ENCODE results near the gene ZHX3.
A peak's percentile ranks its signal among the peaks of the same experiment; 100 is the strongest.

The ZHX3 gene

DNA sequence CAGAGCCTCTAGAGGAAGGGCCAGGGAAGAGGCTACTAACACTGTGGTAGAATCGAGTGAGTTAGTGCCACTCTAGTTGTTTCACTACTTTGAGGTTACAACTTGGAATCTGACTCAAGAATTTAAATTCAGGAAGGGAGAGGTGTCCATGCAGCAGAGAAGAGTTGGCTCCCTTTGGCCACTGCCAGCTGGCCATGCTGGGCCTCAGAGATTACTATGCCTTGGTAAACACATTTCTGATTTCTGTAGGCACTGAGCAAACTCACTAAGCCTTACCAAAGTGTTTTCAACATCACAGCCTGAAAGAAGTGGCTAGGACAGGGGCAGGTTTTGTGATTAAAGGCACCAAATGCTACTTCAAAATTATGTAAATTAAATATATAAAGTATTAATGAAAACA, 61.9 kb downstream of the ZHX3 start:
- TF ChIP-seq, protein P1, sequence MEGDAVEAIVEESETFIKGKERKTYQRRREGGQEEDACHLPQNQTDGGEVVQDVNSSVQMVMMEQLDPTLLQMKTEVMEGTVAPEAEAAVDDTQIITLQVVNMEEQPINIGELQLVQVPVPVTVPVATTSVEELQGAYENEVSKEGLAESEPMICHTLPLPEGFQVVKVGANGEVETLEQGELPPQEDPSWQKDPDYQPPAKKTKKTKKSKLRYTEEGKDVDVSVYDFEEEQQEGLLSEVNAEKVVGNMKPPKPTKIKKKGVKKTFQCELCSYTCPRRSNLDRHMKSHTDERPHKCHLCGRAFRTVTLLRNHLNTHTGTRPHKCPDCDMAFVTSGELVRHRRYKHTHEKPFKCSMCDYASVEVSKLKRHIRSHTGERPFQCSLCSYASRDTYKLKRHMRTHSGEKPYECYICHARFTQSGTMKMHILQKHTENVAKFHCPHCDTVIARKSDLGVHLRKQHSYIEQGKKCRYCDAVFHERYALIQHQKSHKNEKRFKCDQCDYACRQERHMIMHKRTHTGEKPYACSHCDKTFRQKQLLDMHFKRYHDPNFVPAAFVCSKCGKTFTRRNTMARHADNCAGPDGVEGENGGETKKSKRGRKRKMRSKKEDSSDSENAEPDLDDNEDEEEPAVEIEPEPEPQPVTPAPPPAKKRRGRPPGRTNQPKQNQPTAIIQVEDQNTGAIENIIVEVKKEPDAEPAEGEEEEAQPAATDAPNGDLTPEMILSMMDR (conservative IDR thresholded peaks at IDR 0.05; ENCODE audit: low read depth) = no peak
- POLR2A ChIA-PET (ENCODE audit: low non-redundant PET) = no interaction called here
- no peak for DNase-seq (ENCODE audit: low spot score)
- H3K27ac ChIP-seq = no peak overlapping the region
- CTCF ChIA-PET = interaction anchor here (0.5 to 0.7 kb wide), 2 partner anchors 377 to 424 kb away, joined by 3 read pairs; no protein-coding TSS in a partner anchor

DNA sequence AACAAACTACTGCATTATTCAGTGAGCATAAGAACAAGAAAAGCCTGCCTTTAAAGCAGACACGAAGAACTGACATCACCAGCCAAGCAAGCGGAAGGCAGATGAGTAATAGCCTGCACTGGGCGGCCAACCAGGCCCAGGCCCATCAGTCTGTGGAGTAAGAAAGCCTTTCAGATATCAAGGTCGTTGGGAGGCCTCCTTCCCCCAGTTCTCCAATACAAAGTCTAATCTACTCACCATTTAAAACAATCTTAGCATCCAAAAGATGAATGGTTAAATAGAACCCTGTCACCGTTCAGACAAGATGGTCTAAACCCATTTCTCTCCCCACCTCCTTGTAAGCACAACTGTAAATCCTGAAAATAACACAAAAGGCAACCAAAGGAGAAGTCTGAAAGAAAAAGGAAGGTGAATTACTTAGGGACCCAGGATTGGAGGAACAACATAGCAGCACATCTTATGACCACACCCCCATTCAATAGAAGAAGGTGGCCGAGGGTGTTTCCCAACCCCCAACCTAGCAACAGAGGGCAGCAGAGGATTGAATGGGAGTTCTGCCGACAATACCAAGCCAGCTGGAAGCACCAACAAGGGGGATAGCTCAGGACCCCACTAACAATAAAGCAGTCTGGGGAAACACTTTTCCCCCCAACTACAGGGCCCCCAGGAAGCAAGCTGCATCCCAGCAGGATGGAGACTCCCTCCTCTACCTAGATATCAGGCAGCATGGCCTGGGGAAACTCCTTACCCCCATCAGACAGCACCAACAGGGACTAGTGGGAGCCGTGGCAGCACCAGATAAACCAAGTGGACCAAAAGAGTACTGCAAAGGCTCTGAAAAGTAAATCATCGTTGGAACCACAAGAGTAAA, 67.9 kb downstream of the ZHX3 start:
- ChIA-PET POLR2A (ENCODE audit: low non-redundant PET) (no interaction called here), CTCF (interaction anchor here (0.6 to 1.3 kb wide), 7 partner anchors 8 to 652 kb away, joined by 3 to 6 read pairs (median 3); no protein-coding TSS in a partner anchor)
- TF ChIP-seq, protein P1 (conservative IDR thresholded peaks at IDR 0.05; ENCODE audit: low read depth) = no peak; the same call in 1 of the 2 replicates
- H3K27ac ChIP-seq = peak overlapping the region; percentile 98
- peak; percentile 92 for DNase-seq (ENCODE audit: low spot score)

DNA sequence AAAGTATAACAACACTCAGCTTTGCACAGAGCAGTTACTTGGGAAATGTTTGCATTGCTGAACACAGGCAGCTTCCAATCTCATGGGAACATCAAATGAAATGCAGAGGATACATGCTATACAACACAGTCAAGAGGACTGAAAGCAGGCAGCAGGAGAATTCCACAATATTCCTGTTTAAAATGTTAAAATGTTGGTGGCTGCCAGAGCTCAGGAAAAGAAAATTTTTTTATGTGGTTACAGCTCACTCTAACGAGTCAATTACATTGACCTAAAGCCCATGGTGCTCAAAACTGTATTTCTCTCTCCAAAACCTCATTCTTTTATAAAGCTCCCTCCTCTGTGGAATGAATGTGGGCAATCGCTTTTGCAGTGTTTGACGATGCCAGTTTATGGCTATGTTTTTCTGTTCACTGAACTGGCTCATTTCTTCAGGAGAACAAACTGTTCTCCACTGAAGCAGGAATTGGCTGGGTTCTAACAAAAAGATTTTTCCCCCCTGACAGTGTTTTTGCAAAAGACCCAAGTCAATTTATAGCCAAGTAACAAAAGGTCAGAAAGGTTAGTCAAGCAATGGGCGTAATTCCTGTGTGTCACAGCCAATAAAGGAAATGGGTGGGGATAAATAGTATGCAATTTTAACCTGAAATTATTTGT, 69.0 kb downstream of the ZHX3 start:
- ChIA-PET POLR2A (ENCODE audit: low non-redundant PET) (interaction anchor here (0.7 kb wide), 1 partner anchor 91 kb away, joined by 3 read pairs; no protein-coding TSS in a partner anchor), CTCF (interaction anchor here (0.5 to 1.3 kb wide), 4 partner anchors 17 to 163 kb away, joined by 3 to 4 read pairs (median 3); no protein-coding TSS in a partner anchor)
- TF ChIP-seq, protein P1 (conservative IDR thresholded peaks at IDR 0.05; ENCODE audit: low read depth) = no peak
- H3K27ac ChIP-seq = peak overlapping the region; percentile 90
- peak; percentile 53 for DNase-seq (ENCODE audit: low spot score)

DNA sequence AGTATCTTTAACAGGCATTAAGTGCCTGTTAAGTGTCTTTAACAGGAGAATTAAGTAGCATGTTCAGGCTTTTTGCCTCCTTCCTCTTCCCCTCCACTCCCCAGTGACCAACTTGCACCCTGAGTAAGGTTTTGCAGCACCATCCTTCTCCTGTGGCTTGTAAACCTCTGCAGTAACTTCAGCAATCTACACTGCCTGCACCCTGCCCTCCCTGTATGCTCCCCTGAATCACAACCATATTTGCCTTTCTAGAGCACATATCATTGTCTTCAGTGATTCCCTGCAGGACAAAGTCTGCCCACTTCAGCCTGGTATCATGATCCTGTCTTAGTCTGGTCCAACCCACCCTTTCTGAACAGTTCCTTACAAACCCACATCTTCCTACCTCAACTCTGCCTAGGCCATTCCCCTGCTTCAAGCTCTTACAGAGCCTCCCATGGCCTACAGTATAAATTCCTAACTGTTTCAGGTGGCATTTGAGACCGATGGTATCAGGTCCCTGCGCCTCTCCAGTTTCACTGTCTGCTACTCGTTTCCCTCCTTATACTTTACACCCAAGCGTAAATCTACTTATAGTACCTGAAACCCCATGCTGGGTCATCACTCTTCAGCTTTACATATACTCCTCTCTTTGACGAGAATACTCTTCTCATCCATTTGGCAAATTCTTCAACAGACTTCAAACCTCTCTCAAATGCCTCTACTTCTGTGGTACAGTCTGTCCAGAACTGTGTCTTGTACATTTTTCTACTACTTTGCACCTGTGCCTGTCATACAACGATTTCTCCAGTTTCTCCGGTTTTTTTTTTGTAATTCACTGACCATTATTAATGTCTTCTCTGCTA, 69.8 kb downstream of the ZHX3 start:
- peak overlapping the region; percentile 90 for H3K27ac ChIP-seq
- TF ChIP-seq, protein P1 (conservative IDR thresholded peaks at IDR 0.05; ENCODE audit: low read depth) = no peak
- no peak for DNase-seq (ENCODE audit: low spot score)
- CTCF ChIA-PET = interaction anchor here (0.5 to 1.3 kb wide), 6 partner anchors 16 to 528 kb away, joined by 3 to 6 read pairs (median 3); no protein-coding TSS in a partner anchor
- POLR2A ChIA-PET (ENCODE audit: low non-redundant PET) = interaction anchor here (0.7 kb wide), 1 partner anchor 92 kb away, joined by 3 read pairs; no protein-coding TSS in a partner anchor

DNA sequence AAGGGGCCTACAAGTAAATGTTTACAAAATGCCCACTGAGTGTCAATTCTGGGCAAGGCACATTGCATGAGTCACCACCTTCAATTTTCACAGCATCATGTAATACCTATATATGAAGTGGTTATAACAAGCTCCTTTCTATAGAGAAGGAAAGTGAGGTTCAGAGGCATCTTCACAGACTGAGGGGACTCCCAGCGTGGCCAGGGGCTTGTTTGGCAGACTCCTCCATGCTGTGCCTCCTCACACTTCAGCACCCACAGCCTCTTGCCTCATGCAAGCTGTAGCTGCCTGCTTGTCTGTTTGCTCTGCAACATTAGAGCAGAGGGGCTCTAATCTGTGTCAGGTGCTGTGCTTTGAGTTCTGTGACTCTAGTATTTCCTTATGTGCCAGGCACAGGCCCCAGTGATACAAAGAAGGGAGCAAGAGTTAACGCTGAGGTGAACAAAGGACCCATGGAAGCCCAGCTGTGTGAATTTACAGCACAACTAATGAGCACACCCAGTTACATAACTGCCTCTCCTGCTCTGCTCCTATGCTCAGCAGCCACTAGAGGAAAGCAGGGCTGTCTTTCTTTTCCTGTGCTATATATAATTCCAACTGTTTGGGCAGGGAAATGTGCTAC, 72.3 kb downstream of the ZHX3 start:
- ChIA-PET POLR2A (ENCODE audit: low non-redundant PET) (no interaction called here), CTCF (interaction anchor here (0.6 to 1.5 kb wide), 5 partner anchors 87 to 1887 kb away, joined by 3 to 4 read pairs (median 3); partner anchors contain the start of gene LPIN3)
- DNase-seq (ENCODE audit: low spot score) = no peak
- H3K27ac ChIP-seq = peak overlapping the region; percentile 70
- TF ChIP-seq, protein P1 (conservative IDR thresholded peaks at IDR 0.05; ENCODE audit: low read depth) = no peak
